ENCODE data around the gene MOCOS.
"Not testable (repeated sequence)": the region's sequence is repeated elsewhere in the genome, so short reads cannot be mapped to it uniquely, and the experiment has no call there.

MOCOS gene

DNA sequence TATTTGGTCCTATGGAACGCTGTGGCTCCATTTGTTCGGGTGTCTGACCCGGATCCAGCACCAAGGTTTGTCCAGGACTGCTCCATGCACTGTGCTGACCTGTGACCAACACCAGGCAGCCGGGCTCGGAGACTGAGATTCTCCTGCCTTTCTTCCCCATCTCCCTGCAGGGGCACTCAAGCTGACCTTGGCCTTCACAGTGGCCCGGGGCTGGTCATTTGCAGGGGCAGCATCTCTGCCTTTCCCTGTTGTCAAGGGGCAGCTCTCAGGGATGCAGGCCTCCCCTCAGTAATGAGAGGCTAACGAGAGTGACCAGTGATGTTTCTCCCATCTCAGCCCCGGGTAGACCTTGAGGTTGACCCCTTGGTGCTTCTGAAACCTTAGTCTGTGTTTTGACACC is 27.5 kb downstream of the MOCOS start:
- no peaks in the 10 kb centered on the region for H3K4me1 ChIP-seq
- no peak for DNase-seq
- no peaks in the 10 kb centered on the region for H3K9me3 ChIP-seq
- H3K36me3 ChIP-seq = no peaks in the 10 kb centered on the region
- H3K27me3 ChIP-seq = no peaks in the 10 kb centered on the region
- no peak overlapping the region for H3K4me3 ChIP-seq (ENCODE audit: low read depth, low read length)
- TF ChIP-seq, protein P1, sequence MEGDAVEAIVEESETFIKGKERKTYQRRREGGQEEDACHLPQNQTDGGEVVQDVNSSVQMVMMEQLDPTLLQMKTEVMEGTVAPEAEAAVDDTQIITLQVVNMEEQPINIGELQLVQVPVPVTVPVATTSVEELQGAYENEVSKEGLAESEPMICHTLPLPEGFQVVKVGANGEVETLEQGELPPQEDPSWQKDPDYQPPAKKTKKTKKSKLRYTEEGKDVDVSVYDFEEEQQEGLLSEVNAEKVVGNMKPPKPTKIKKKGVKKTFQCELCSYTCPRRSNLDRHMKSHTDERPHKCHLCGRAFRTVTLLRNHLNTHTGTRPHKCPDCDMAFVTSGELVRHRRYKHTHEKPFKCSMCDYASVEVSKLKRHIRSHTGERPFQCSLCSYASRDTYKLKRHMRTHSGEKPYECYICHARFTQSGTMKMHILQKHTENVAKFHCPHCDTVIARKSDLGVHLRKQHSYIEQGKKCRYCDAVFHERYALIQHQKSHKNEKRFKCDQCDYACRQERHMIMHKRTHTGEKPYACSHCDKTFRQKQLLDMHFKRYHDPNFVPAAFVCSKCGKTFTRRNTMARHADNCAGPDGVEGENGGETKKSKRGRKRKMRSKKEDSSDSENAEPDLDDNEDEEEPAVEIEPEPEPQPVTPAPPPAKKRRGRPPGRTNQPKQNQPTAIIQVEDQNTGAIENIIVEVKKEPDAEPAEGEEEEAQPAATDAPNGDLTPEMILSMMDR (IDR thresholded peaks at IDR 0.05; ENCODE audit: low read depth, low read length) = no peak

DNA sequence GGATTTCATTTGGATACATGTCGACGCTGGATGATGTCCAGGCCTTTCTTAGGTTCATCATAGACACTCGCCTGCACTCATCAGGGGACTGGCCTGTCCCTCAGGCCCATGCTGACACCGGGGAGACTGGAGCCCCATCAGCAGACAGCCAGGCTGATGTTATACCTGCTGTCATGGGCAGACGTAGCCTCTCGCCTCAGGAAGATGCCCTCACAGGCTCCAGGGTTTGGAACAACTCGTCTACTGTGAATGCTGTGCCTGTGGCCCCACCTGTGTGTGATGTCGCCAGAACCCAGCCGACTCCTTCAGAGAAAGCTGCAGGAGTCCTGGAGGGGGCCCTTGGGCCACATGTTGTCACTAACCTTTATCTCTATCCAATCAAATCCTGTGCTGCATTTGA is 28.3 kb downstream of the MOCOS start:
- H3K27me3 ChIP-seq = no peaks in the 10 kb centered on the region
- H3K4me3 ChIP-seq (ENCODE audit: low read depth, low read length) = no peak overlapping the region
- H3K9me3 ChIP-seq = no peaks in the 10 kb centered on the region
- H3K36me3 ChIP-seq = no peaks in the 10 kb centered on the region
- no peaks in the 10 kb centered on the region for H3K4me1 ChIP-seq
- no peak for DNase-seq
- TF ChIP-seq, protein P1 (IDR thresholded peaks at IDR 0.05; ENCODE audit: low read depth, low read length) = no peak

DNA sequence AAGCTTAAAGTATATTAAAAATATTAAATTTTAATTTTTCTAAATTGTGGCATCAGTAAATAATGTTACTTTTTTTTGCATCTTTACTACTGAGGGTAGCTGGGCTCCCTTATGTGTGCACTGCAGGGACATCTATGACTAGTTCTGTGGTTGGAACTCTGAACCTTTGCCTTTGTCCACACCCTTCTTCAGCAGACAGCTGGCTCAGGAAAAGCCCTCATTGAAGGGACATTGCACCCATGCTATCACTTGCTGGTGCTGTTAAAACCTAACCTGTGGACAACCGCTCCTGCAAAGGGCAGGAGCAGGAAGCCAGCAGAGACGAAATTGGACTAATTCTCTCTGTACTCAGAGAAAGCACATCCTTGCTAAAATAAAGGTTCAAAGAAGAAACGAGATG is 30.1 kb downstream of the MOCOS start:
- TF ChIP-seq, protein P1 (IDR thresholded peaks at IDR 0.05; ENCODE audit: low read depth, low read length) = no peak

DNA sequence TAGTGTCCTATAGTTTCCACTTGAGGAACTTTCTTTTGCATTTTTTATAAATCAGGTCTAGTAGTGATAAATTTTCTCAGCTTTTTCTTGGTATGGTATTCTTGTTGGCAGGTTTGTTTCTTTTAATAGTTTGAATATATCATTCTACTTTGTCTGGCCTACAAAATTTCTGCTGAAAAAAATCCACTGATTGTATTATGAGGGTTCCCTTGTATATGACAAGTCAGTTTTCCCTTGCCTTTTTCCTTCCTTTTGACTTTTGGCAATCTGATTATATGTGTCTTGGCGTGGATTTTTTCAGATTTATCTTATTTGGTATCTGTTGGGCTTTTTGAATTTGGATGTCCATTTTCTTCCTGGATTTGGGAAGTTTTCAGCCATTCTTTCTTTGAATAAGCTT is 41.9 kb downstream of the MOCOS start:
- DNase-seq = no peak
- Histone ChIP-seq H3K36me3 (no peaks in the 10 kb centered on the region), H3K9me3 (no peaks in the 10 kb centered on the region), H3K27me3 (no peaks in the 10 kb centered on the region), H3K4me1 (no peaks in the 10 kb centered on the region), H3K4me3 (ENCODE audit: low read depth, low read length) (no peak overlapping the region)
- TF ChIP-seq, protein P1 (IDR thresholded peaks at IDR 0.05; ENCODE audit: low read depth, low read length) = no peak

More for the DNA sequence above, 30.1 kb downstream of the MOCOS start:
- Histone ChIP-seq H3K4me3 (ENCODE audit: low read depth, low read length) (no peak overlapping the region), H3K4me1 (no peaks in the 10 kb centered on the region), H3K9me3 (no peaks in the 10 kb centered on the region), H3K36me3 (no peaks in the 10 kb centered on the region), H3K27me3 (no peaks in the 10 kb centered on the region)
- no peak for DNase-seq

DNA sequence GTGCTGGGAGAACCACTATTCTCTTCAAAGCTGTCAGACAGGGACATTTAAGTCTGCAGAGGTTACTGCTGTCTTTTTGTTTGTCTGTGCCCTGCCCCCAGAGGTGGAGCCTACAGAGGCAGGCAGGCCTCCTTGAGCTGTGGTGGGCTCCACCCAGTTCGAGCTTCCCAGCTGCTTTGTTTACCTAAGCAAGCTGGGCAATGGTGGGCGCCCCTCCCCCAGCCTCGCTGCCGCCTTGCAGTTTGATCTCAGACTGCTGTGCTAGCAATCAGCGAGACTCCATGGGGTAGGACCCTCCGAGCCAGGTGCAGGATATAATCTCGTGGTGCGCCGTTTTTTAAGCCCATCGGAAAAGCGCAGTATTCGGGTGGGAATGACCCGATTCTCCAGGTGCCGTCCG is 53.2 kb downstream of the MOCOS start:
- not testable (repeated sequence) for DNase-seq, H3K9me3 ChIP-seq, H3K27me3 ChIP-seq

DNA sequence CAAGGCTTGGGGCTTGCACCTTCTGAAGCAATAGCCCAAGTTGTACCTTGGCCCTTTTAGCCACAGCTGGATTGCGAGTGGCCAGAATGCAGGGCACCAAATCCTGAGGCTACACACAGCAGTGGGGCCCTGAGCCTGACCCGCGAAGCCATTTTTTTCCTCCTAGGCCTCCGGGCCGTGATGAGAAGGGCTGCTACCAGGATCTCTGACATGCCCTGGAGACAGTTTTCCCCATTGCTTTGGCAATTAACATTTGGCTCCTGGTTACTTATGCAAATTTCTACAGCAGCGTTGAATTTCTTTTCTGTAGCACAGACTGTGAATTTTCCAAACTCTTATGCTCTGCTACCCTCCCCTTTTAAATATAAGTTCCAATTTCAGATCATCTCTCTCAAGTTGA is 54.5 kb downstream of the MOCOS start:
- Histone ChIP-seq H3K4me1 (no peaks in the 10 kb centered on the region), H3K9me3 (no peaks in the 10 kb centered on the region), H3K4me3 (ENCODE audit: low read depth, low read length) (no peak overlapping the region), H3K36me3 (no peaks in the 10 kb centered on the region), H3K27me3 (no peaks in the 10 kb centered on the region)
- DNase-seq = no peak
- TF ChIP-seq, protein P1 (IDR thresholded peaks at IDR 0.05; ENCODE audit: low read depth, low read length) = no peak

More for the DNA sequence above, 53.2 kb downstream of the MOCOS start:
- not testable (repeated sequence) for H3K4me3 ChIP-seq (ENCODE audit: low read depth, low read length); H3K36me3 ChIP-seq; H3K4me1 ChIP-seq

DNA sequence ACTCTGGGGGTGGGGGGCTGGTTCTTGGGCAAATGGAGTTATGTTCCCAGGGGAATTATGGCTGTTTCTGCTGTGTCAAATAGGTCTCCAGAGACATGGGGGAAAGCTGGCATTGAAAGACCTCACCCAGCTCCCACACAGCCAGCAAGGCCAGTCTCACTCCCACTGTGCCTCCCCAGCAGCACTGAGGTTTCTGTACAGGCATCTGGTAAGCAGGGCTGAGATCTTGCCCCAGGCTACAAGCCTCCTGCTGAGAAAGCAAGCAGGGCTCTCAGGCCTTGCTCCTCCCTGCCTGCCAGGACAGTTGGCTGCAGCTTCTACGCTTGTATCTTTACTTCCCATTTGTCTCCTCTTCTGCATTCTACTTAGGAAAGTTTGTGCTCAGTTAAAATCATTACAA is 59.7 kb downstream of the MOCOS start:
- H3K4me1 ChIP-seq = no peaks in the 10 kb centered on the region
- H3K36me3 ChIP-seq = no peaks in the 10 kb centered on the region
- DNase-seq = no peak
- no peak overlapping the region for H3K4me3 ChIP-seq (ENCODE audit: low read depth, low read length)
- TF ChIP-seq, protein P1 (IDR thresholded peaks at IDR 0.05; ENCODE audit: low read depth, low read length) = no peak
- no peaks in the 10 kb centered on the region for H3K9me3 ChIP-seq
- no peaks in the 10 kb centered on the region for H3K27me3 ChIP-seq
